OCI-LY7 (cell line): Measurements from ENCODE around the gene EPHA3. TPM values are rescaled to one million over a fixed set of nuclear protein-coding genes. Genes with fewer than 3 reads are reported as not detected.

Source experiments
- BruUV-seq: library from RNA; stranded (reverse); fragments of 400-500 nt; replicated peaks from 2 replicates; lab custom pipeline; 2021; lab: Mats Ljungman, UMichigan
- CTCF ChIA-PET: fragments of 300-600 bp; sonication (Branson Sonifier 250); formaldehyde crosslinking; loops from one replicate; lab custom pipeline; 2022; ENCODE audit warnings: antibody characterized with exemption; ENCODE audit not compliant: unreplicated experiment; lab: Charles Lee
- POLR2A ChIA-PET: fragments of 300-600 bp; sonication (Branson Sonifier 250); formaldehyde crosslinking; loops from one replicate; lab custom pipeline; 2022; ENCODE audit warnings: antibody characterized with exemption; lab: Charles Lee
- DNase-seq: peaks from one replicate; pipeline ENCODE4 v3.0.0-alpha.2; 2015; ENCODE audit warnings: low spot score
- H2AFZ ChIP-seq: fragments of 200-600 bp; sonication (generic), shearing (Covaris generic); 2 replicates; pipeline ENCODE4 v1.6.1; 2014; ENCODE audit warnings: mild to moderate bottlenecking, antibody characterized with exemption, low read length, moderate library complexity
- H3K27ac ChIP-seq: fragments of 200-600 bp; sonication (generic); 2 replicates; pipeline ENCODE4 v1.5.1; 2014; ENCODE audit warnings: mixed run types, low read depth, mild to moderate bottlenecking, moderate library complexity, low read length, inconsistent platforms; ENCODE audit not compliant: poor library complexity, severe bottlenecking
- H3K36me3 ChIP-seq: fragments of 200-600 bp; sonication (generic); 2 replicates; pipeline ENCODE4 v1.6.1; 2014; ENCODE audit warnings: mild to moderate bottlenecking, antibody characterized with exemption, low read length, moderate library complexity, mixed read lengths; ENCODE audit not compliant: insufficient read depth
- H3K4me1 ChIP-seq: fragments of 200-600 bp; sonication (generic); 2 replicates; pipeline ENCODE4 v1.5.1; 2014; ENCODE audit warnings: mild to moderate bottlenecking, low read length; ENCODE audit not compliant: insufficient read depth, poor library complexity, severe bottlenecking
- H3K4me2 ChIP-seq: fragments of 200-600 bp; sonication (generic); 2 replicates; pipeline ENCODE4 v1.6.1; 2014; ENCODE audit warnings: mild to moderate bottlenecking, low read length
- H3K4me3 ChIP-seq: fragments of 200-600 bp; sonication (generic); 2 replicates; pipeline ENCODE4 v1.5.1; 2014; ENCODE audit warnings: mild to moderate bottlenecking, low read depth, low read length; ENCODE audit not compliant: poor library complexity, severe bottlenecking
- H3K79me2 ChIP-seq: fragments of 200-600 bp; sonication (generic); 2 replicates; pipeline ENCODE4 v1.6.1; 2016; ENCODE audit warnings: low read depth, mild to moderate bottlenecking, low read length, moderate library complexity, mixed read lengths; ENCODE audit not compliant: insufficient read depth
- H3K9me2 ChIP-seq: fragments of 200-600 bp; sonication (generic); 2 replicates; pipeline ENCODE4 v1.6.1; 2016; ENCODE audit warnings: mild to moderate bottlenecking, low read length, mixed read lengths; ENCODE audit not compliant: insufficient read depth
- H3K9me3 ChIP-seq: fragments of 200-600 bp; sonication (generic); 2 replicates; pipeline ENCODE4 v1.6.1; 2014; ENCODE audit warnings: mild to moderate bottlenecking, mixed run types, low read length, mixed read lengths
- H4K20me1 ChIP-seq: fragments of 200-600 bp; sonication (generic); 2 replicates; pipeline ENCODE4 v1.6.1; 2014; ENCODE audit warnings: mild to moderate bottlenecking, antibody characterized with exemption, low read length, moderate library complexity, mixed read lengths; ENCODE audit not compliant: insufficient read depth
- EZH2phosphoT487 ChIP-seq: fragments of 200-600 bp; sonication (generic); IDR thresholded peaks from 2 replicates; pipeline ENCODE4 v1.6.1; 2018; ENCODE audit warnings: low read depth, borderline replicate concordance, mild to moderate bottlenecking, mixed run types, antibody characterized with exemption, low read length, moderate library complexity, mixed read lengths
- intact Hi-C: fragments of 100-400 bp; cut with micrococcal nuclease; formaldehyde crosslinking; loops from one replicate; pipeline ENCODE4 v1.10.0; 2022; ENCODE audit not compliant: unreplicated experiment
- total RNA-seq, 2 experiments: library from RNA; depleted of rRNA in 1 of 2; stranded (reverse); fragments of >200 nt in 1 of 2; shearing (Covaris generic) in 1 of 2; gene quantifications; 2 replicates each; pipeline ENCODE4 v1.2.3, GENCODE V29; 2014 to 2022
- TF ChIP-seq, protein P1 (sequence below): fragments of 200-600 bp; sonication (generic); conservative IDR thresholded peaks from 2 replicates; pipeline ENCODE4 v1.5.1; 2014; ENCODE audit warnings: mild to moderate bottlenecking, antibody characterized with exemption, low read length, moderate library complexity, mixed read lengths

The EPHA3 gene
- total RNA-seq, 2 experiments from 2014 or later, result not detected

DNA sequence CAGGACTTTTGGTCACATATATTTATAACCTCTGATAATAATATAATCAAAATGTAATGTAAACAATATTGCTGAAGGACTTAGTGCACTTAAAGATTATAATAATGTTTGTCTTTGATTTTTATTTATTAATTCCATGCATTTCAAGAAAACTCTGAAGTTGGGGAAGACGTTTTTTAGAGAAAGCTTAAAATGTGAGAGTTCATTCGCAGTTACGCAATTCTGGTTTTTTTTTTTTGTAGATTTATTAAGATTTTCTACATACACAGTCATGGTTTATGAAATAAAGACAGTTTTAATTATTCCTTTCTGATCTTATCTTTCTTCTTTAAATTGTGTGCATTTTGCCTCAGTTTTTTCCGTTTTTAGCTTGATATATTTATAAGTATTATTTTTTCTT is 204.7 kb downstream of the EPHA3 start:
- no peaks in the 10 kb centered on the region for H4K20me1 ChIP-seq
- intact Hi-C loops, result loop anchor here (5.0 kb wide), 1 partner anchor 875 kb away; no protein-coding TSS in a partner anchor
- DNase-seq, result no peak
- no peak overlapping the region for H3K27ac ChIP-seq
- TF ChIP-seq EZH2phosphoT487, result no peak
- TF ChIP-seq, protein P1, sequence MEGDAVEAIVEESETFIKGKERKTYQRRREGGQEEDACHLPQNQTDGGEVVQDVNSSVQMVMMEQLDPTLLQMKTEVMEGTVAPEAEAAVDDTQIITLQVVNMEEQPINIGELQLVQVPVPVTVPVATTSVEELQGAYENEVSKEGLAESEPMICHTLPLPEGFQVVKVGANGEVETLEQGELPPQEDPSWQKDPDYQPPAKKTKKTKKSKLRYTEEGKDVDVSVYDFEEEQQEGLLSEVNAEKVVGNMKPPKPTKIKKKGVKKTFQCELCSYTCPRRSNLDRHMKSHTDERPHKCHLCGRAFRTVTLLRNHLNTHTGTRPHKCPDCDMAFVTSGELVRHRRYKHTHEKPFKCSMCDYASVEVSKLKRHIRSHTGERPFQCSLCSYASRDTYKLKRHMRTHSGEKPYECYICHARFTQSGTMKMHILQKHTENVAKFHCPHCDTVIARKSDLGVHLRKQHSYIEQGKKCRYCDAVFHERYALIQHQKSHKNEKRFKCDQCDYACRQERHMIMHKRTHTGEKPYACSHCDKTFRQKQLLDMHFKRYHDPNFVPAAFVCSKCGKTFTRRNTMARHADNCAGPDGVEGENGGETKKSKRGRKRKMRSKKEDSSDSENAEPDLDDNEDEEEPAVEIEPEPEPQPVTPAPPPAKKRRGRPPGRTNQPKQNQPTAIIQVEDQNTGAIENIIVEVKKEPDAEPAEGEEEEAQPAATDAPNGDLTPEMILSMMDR, result no peak
- H2AFZ ChIP-seq, result no peak overlapping the region
- no TSS peak for BruUV-seq
- no peaks in the 10 kb centered on the region for H3K36me3 ChIP-seq
- no peaks in the 10 kb centered on the region for H3K4me1 ChIP-seq
- H3K9me2 ChIP-seq, result no peaks in the 10 kb centered on the region
- H3K9me3 ChIP-seq, result no peaks in the 10 kb centered on the region
- ChIA-PET POLR2A (no interaction called here), CTCF (no interaction called here)
- no peak overlapping the region for H3K4me3 ChIP-seq
- no peak overlapping the region for H3K4me2 ChIP-seq
- H3K79me2 ChIP-seq, result no peaks in the 10 kb centered on the region

DNA sequence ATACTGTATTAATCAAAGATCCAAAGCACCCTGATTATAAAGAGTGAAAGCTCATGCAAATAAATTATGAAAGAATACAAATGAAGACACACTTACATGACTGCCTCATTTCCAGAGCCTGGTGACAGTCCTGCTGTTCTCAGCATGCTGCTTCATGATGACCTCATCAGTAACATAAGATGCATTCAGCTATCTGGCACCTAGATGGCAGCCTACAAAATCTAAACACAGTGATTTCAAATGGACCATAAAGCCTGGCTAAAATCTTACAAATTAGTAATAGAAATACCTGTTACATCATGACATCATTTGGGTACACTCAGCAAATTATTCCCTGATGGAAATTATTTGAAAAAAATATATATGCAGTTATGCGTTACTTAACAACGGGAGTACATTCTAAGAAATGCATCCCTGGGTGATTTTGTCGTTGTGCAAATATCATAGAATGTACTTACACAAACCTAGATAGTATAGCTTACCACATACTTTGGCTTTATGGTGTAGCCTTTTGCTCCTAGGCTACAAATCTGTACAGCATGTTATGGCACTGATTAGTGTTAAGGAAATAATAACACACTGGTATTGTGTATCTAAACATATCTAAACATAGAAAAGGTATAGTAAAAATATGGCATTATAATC is 207.2 kb downstream of the EPHA3 start:
- intact Hi-C loops, result loop anchor here (5.0 kb wide), 1 partner anchor 873 kb away; no protein-coding TSS in a partner anchor
- H3K27ac ChIP-seq, result no peak overlapping the region
- no peaks in the 10 kb centered on the region for H4K20me1 ChIP-seq
- peak; percentile 3 for DNase-seq
- no peak overlapping the region for H3K4me2 ChIP-seq
- no peak for TF ChIP-seq EZH2phosphoT487
- TF ChIP-seq, protein P1, result peak; percentile 45; the same call in 1 of the 2 replicates
- ChIA-PET POLR2A (interaction anchor here (0.7 kb wide), 1 partner anchor 67 kb away, joined by 4 read pairs; no protein-coding TSS in a partner anchor), CTCF (no interaction called here)
- H3K9me2 ChIP-seq, result no peaks in the 10 kb centered on the region
- no peak overlapping the region for H2AFZ ChIP-seq
- H3K9me3 ChIP-seq, result no peaks in the 10 kb centered on the region
- H3K79me2 ChIP-seq, result no peaks in the 10 kb centered on the region
- H3K4me3 ChIP-seq, result no peak overlapping the region
- H3K36me3 ChIP-seq, result no peaks in the 10 kb centered on the region
- no TSS peak for BruUV-seq
- H3K4me1 ChIP-seq, result no peaks in the 10 kb centered on the region
